Skeletal muscle tissue (tissue), 4 donors: ENCODE results near the gene HAT1. TPM values are rescaled to one million over a fixed set of nuclear protein-coding genes. Genes with fewer than 3 reads are reported as not detected.

Experiments
- H3K27ac ChIP-seq: one replicate; pipeline ENCODE4 v1.7.0; 2013; ENCODE audit warnings: mild to moderate bottlenecking, low read depth, low read length, inconsistent platforms
- H3K27me3 ChIP-seq, 3 donors: one replicate each; pipeline ENCODE4 v1.7.0; 2013; ENCODE audit warnings: low read length in 3 of 3; ENCODE audit not compliant: control insufficient read depth in 3 of 3, insufficient read depth in 3 of 3
- H3K36me3 ChIP-seq, 3 donors: one replicate each; pipeline ENCODE4 v1.7.0; 2013; ENCODE audit warnings: low read length in 3 of 3; ENCODE audit not compliant: control insufficient read depth in 3 of 3, insufficient read depth in 3 of 3
- H3K4me1 ChIP-seq, 3 donors: one replicate each; pipeline ENCODE4 v1.7.0; 2013; ENCODE audit warnings: low read length in 3 of 3, mild to moderate bottlenecking in 3 of 3; ENCODE audit not compliant: control insufficient read depth in 3 of 3, insufficient read depth in 3 of 3
- H3K4me3 ChIP-seq, 3 donors: one replicate each; pipeline ENCODE4 v1.7.0; 2013; ENCODE audit warnings: low read length in 3 of 3
- H3K9ac ChIP-seq, 3 donors: one replicate each; pipeline ENCODE4 v1.7.0; 2013; ENCODE audit warnings: low read length in 3 of 3, mild to moderate bottlenecking in 3 of 3, moderate library complexity in 2 of 3, low read depth in 1 of 3
- H3K9me3 ChIP-seq, 3 donors: one replicate each; pipeline ENCODE4 v1.7.0; 2013; ENCODE audit warnings: low read length in 3 of 3; ENCODE audit not compliant: control insufficient read depth in 3 of 3
- total RNA-seq: library from RNA; depleted of rRNA; stranded (reverse); fragments of >200 nt; gene quantifications from one replicate; pipeline ENCODE4 v1.2.3, GENCODE V29; 2014
- donor health status: Osteomylitis.

The HAT1 gene
- total RNA-seq, 1 donor from 2014 or later: 32.4 TPM

- Histone ChIP-seq H3K27me3 (no peaks in the 10 kb centered on the region), H3K36me3 (no peaks in the 10 kb centered on the region), H3K9me3 (no peaks in the 10 kb centered on the region), H3K4me3 (no peak overlapping the region), H3K27ac (no peak overlapping the region), H3K4me1 (peaks cover 3 to 13% (median 8%) of the 10 kb centered on the region in 3 donors), H3K9ac (no peak overlapping the region)
Measured at GRCh38 chr2:171943869-171944268, 21.6 kb downstream of the HAT1 start.

- Histone ChIP-seq H3K9me3 (no peaks in the 10 kb centered on the region), H3K27me3 (no peaks in the 10 kb centered on the region), H3K36me3 (peaks cover 0 to 5% (median 5%) of the 10 kb centered on the region in 3 donors), H3K4me3 (no peak overlapping the region), H3K4me1 (peaks cover 0 to 17% (median 11%) of the 10 kb centered on the region in 3 donors), H3K27ac (no peak overlapping the region), H3K9ac (peak overlapping the region in 1 of 3 donors; percentile 3)
Measured at GRCh38 chr2:171952276-171952675, 30.0 kb downstream of the HAT1 start.

- no peak overlapping the region for H3K9ac ChIP-seq
- no peaks in the 10 kb centered on the region for H3K9me3 ChIP-seq
- no peaks in the 10 kb centered on the region for H3K27me3 ChIP-seq
- peaks cover 0 to 18% (median 12%) of the 10 kb centered on the region in 3 donors for H3K4me1 ChIP-seq
- peaks cover 0 to 5% (median 5%) of the 10 kb centered on the region in 3 donors for H3K36me3 ChIP-seq
- no peak overlapping the region for H3K27ac ChIP-seq
- H3K4me3 ChIP-seq: no peak overlapping the region
Measured at GRCh38 chr2:171952748-171953147, 30.5 kb downstream of the HAT1 start.

GRCh38 chr2:171956135-171956825 is 34.0 kb downstream of the HAT1 start:
- Histone ChIP-seq H3K36me3 (peaks cover 0 to 5% (median 5%) of the 10 kb centered on the region in 3 donors), H3K27ac (no peak overlapping the region), H3K4me1 (peaks cover 14 to 29% (median 19%) of the 10 kb centered on the region in 3 donors), H3K4me3 (peak overlapping the region in 1 of 3 donors; percentile 13), H3K9ac (no peak overlapping the region), H3K9me3 (no peaks in the 10 kb centered on the region), H3K27me3 (no peaks in the 10 kb centered on the region)

GRCh38 chr2:171957061-171957460 is 34.8 kb downstream of the HAT1 start:
- Histone ChIP-seq H3K4me1 (peaks cover 14 to 29% (median 14%) of the 10 kb centered on the region in 3 donors), H3K4me3 (no peak overlapping the region), H3K9ac (no peak overlapping the region), H3K27me3 (no peaks in the 10 kb centered on the region), H3K36me3 (peaks cover 0 to 5% (median 5%) of the 10 kb centered on the region in 3 donors), H3K27ac (no peak overlapping the region), H3K9me3 (no peaks in the 10 kb centered on the region)

- Histone ChIP-seq H3K27me3 (no peaks in the 10 kb centered on the region), H3K9ac (peak overlapping the region in 1 of 3 donors; percentile 20), H3K9me3 (no peaks in the 10 kb centered on the region), H3K27ac (no peak overlapping the region), H3K36me3 (peaks cover 0 to 5% (median 0%) of the 10 kb centered on the region in 3 donors), H3K4me3 (no peak overlapping the region), H3K4me1 (peaks cover 7 to 29% (median 14%) of the 10 kb centered on the region in 3 donors)
Measured at GRCh38 chr2:171958475-171958874, 36.2 kb downstream of the HAT1 start.

GRCh38 chr2:171959998-171960397 is 37.7 kb downstream of the HAT1 start:
- H3K4me1 ChIP-seq: peaks cover 7 to 21% (median 14%) of the 10 kb centered on the region in 3 donors

GRCh38 chr2:171960570-171960969 is 38.3 kb downstream of the HAT1 start:
- H3K27ac ChIP-seq: peak overlapping the region; percentile 8
- H3K36me3 ChIP-seq: peaks cover 0 to 5% (median under 1%) of the 10 kb centered on the region in 3 donors
- no peaks in the 10 kb centered on the region for H3K27me3 ChIP-seq
- H3K4me3 ChIP-seq: no peak overlapping the region
- peaks cover 7 to 19% (median 14%) of the 10 kb centered on the region in 3 donors for H3K4me1 ChIP-seq
- H3K9me3 ChIP-seq: no peaks in the 10 kb centered on the region
- H3K9ac ChIP-seq: no peak overlapping the region

More at GRCh38 chr2:171959998-171960397, 37.7 kb downstream of the HAT1 start:
- H3K4me3 ChIP-seq: peak overlapping the region in 2 of 3 donors; percentile 15 to 30
- peak overlapping the region; percentile 8 for H3K27ac ChIP-seq
- H3K27me3 ChIP-seq: no peaks in the 10 kb centered on the region
- no peaks in the 10 kb centered on the region for H3K9me3 ChIP-seq
- H3K36me3 ChIP-seq: peaks cover 0 to 5% (median 0%) of the 10 kb centered on the region in 3 donors
- H3K9ac ChIP-seq: no peak overlapping the region

- peaks cover 4 to 14% (median 11%) of the 10 kb centered on the region in 3 donors for H3K4me1 ChIP-seq
Measured at GRCh38 chr2:171963198-171963597, 40.9 kb downstream of the HAT1 start.

GRCh38 chr2:171964308-171964707 is 42.0 kb downstream of the HAT1 start:
- Histone ChIP-seq H3K4me3 (no peak overlapping the region), H3K27me3 (no peaks in the 10 kb centered on the region), H3K4me1 (peaks cover 4 to 6% (median 6%) of the 10 kb centered on the region in 3 donors), H3K36me3 (peaks cover 7 to 17% (median 7%) of the 10 kb centered on the region in 3 donors), H3K9ac (no peak overlapping the region), H3K27ac (no peak overlapping the region), H3K9me3 (no peaks in the 10 kb centered on the region)

More at GRCh38 chr2:171963198-171963597, 40.9 kb downstream of the HAT1 start:
- H3K9me3 ChIP-seq: no peaks in the 10 kb centered on the region
- H3K4me3 ChIP-seq: no peak overlapping the region
- H3K27me3 ChIP-seq: no peaks in the 10 kb centered on the region
- no peak overlapping the region for H3K27ac ChIP-seq
- peaks cover 7 to 17% (median 7%) of the 10 kb centered on the region in 3 donors for H3K36me3 ChIP-seq
- no peak overlapping the region for H3K9ac ChIP-seq
